Cortex of kidney (tissue), 1 donor: ENCODE results near the gene AP2A2.

Experiments used
- DNase-seq: peaks from one replicate; lab custom pipeline; 2025; lab: John Stamatoyannopoulos, UW

The AP2A2 gene

GRCh38 chr11:898540-899190 lies 27.0 kb upstream of the AP2A2 start:
- no peak for DNase-seq

- DNase-seq = no peak
Measured at GRCh38 chr11:899724-900123, 25.9 kb upstream of the AP2A2 start.

GRCh38 chr11:900545-900944 lies 25.1 kb upstream of the AP2A2 start:
- DNase-seq = no peak

GRCh38 chr11:901452-902061 lies 24.1 kb upstream of the AP2A2 start:
- no peak for DNase-seq

GRCh38 chr11:904380-904779 lies 21.3 kb upstream of the AP2A2 start:
- no peak for DNase-seq

- DNase-seq = no peak
Measured at GRCh38 chr11:905952-906351, 19.7 kb upstream of the AP2A2 start.

- DNase-seq = no peak
Measured at GRCh38 chr11:907668-908067, 18.0 kb upstream of the AP2A2 start.

- no peak for DNase-seq
Measured at GRCh38 chr11:908273-908672, 17.4 kb upstream of the AP2A2 start.

- DNase-seq = no peak
Measured at GRCh38 chr11:909406-909805, 16.3 kb upstream of the AP2A2 start.

- no peak for DNase-seq
Measured at GRCh38 chr11:910044-910588, 15.6 kb upstream of the AP2A2 start.

- DNase-seq = no peak
Measured at GRCh38 chr11:910589-911030, 15.1 kb upstream of the AP2A2 start, which contains the start of gene CHID1. CHID1 (minus strand) TSS chr11:910810; CDS start chr11:904816, 5,994 bp downstream.

- no peak for DNase-seq
Measured at GRCh38 chr11:911031-911889, 14.4 kb upstream of the AP2A2 start.

GRCh38 chr11:911890-912219 lies 13.8 kb upstream of the AP2A2 start:
- no peak for DNase-seq

GRCh38 chr11:912266-912665 lies 13.4 kb upstream of the AP2A2 start:
- DNase-seq = no peak

- no peak for DNase-seq
Measured at GRCh38 chr11:913043-913442, 12.6 kb upstream of the AP2A2 start.

- DNase-seq = no peak
Measured at GRCh38 chr11:914204-914603, 11.5 kb upstream of the AP2A2 start.

GRCh38 chr11:914747-915501 lies 10.7 kb upstream of the AP2A2 start:
- DNase-seq = no peak

GRCh38 chr11:917426-917825 lies 8.2 kb upstream of the AP2A2 start:
- no peak for DNase-seq

GRCh38 chr11:921921-922678 lies 3.6 kb upstream of the AP2A2 start:
- no peak for DNase-seq

- DNase-seq = no peak
Measured at GRCh38 chr11:923691-924405, 1.8 kb upstream of the AP2A2 start.
